Peyer's patch (tissue), 4 donors: ENCODE results near the gene SLC66A2. TPM values are rescaled to one million over a fixed set of nuclear protein-coding genes. Genes with fewer than 3 reads are reported as not detected.
A peak's percentile ranks its signal among the peaks of the same experiment; 100 is the strongest.
"Not testable (repeated sequence)": the region's sequence is repeated elsewhere in the genome, so short reads cannot be mapped to it uniquely, and the experiment has no call there.

Experiments used
- DNase-seq, 3 donors: peaks; one replicate each; pipeline ENCODE4 v3.0.0-alpha.2; 2017 to 2019
- H3K27ac ChIP-seq, 4 donors: fragments of 200-600 bp; sonication (generic); one replicate each; pipeline ENCODE4 v1.5.1; 2016 to 2019
- H3K27me3 ChIP-seq, 2 donors: fragments of 200-600 bp; sonication (generic); one replicate each; pipeline ENCODE4 v1.5.1; 2019
- H3K36me3 ChIP-seq, 3 donors: fragments of 200-600 bp; sonication (generic); one replicate each; pipeline ENCODE4 v1.5.1; 2016 to 2019
- H3K4me1 ChIP-seq, 4 donors: fragments of 200-600 bp; sonication (generic); one replicate each; pipeline ENCODE4 v1.5.1; 2016 to 2019
- H3K4me3 ChIP-seq, 4 donors: fragments of 200-600 bp; sonication (generic); 1 replicate in 3 of 4; 2 replicates in 1 of 4; pipeline ENCODE4 v1.5.1; 2016 to 2019; ENCODE audit warnings: mild to moderate bottlenecking in 1 of 4
- H3K9me3 ChIP-seq, 4 donors: fragments of 200-600 bp; sonication (generic); one replicate each; pipeline ENCODE4 v1.5.1; 2016 to 2019; ENCODE audit warnings: mild to moderate bottlenecking in 1 of 4
- CTCF ChIP-seq, 6 experiments: fragments of 450-650 bp in 4 of 6; fragments of 200-600 bp in 2 of 6; sonication (generic) in 1 of 6; IDR thresholded peaks; one replicate each; pipeline ENCODE4 v1.5.1; 2017 to 2019; ENCODE audit warnings: antibody characterized with exemption in 6 of 6, mild to moderate bottlenecking in 3 of 6, moderate library complexity in 1 of 6
- POLR2A ChIP-seq, 2 donors: fragments of 450-650 bp; IDR thresholded peaks; one replicate each; pipeline ENCODE4 v1.5.1; 2017; ENCODE audit warnings: antibody characterized with exemption in 2 of 2, mild to moderate bottlenecking in 2 of 2, moderate library complexity in 2 of 2
- total RNA-seq, 4 donors: library from RNA; depleted of rRNA; stranded (reverse); fragments of >200 nt; gene quantifications; one replicate each; pipeline ENCODE4 v1.1.0, GENCODE V29; 2016

Gene SLC66A2
- total RNA-seq, 4 donors from 2014 or later: 28.0 to 41.4 (median 34.9) TPM

- no peak overlapping the region for H3K4me3 ChIP-seq
Observed at GRCh38 chr18:79961527-79962291, 10.3 kb upstream of the SLC66A2 start.

DNA sequence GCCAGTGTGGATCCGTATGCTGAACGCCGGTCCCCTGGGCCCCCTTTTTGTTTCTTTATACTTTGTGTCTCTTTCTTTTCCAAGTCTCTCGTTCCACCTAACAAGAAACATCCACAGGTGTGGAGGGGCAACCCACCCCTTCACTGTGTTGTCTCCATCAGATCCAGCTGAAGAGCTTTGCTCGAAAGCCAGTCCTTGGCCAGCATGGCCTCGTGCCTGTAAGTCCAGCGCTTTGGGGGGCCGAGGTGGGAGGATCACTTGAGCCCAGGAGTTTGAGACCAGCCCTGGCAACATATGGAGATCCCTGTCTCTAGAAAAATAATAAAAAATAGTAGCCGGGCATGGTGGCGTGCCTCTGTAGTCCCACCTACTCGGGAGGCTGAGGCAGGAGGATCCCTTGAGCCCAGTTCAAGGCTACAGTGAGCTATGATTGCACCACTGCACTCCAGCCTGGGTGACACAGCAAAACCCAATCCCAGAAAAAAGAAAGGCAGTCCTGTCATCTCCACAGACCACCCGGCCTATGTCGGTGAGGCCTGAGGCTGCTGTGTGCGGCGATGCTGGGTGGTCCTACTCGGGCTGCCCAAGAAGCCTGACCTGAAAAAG lies 9.6 kb upstream of the SLC66A2 start:
- TF ChIP-seq POLR2A (IDR thresholded peaks at IDR 0.05): no peak
- no peak for TF ChIP-seq CTCF (IDR thresholded peaks at IDR 0.05)
- Histone ChIP-seq H3K27me3 (no peaks in the 10 kb centered on the region), H3K9me3 (no peaks in the 10 kb centered on the region), H3K4me1 (peaks cover 0 to 44% (median 12%) of the 10 kb centered on the region in 4 donors), H3K36me3 (no peaks in the 10 kb centered on the region), H3K27ac (no peak overlapping the region), H3K4me3 (no peak overlapping the region)
- DNase-seq: no peak

More at GRCh38 chr18:79961527-79962291, 10.3 kb upstream of the SLC66A2 start:
- TF ChIP-seq POLR2A (IDR thresholded peaks at IDR 0.05) (no peak), CTCF (IDR thresholded peaks at IDR 0.05) (no peak)
- Histone ChIP-seq H3K9me3 (no peaks in the 10 kb centered on the region), H3K36me3 (no peaks in the 10 kb centered on the region), H3K27ac (no peak overlapping the region), H3K27me3 (no peaks in the 10 kb centered on the region), H3K4me1 (peaks cover 0 to 44% (median 12%) of the 10 kb centered on the region in 4 donors)
- no peak for DNase-seq

GRCh38 chr18:79960161-79960801 lies 8.8 kb upstream of the SLC66A2 start:
- H3K36me3 ChIP-seq, H3K4me3 ChIP-seq, H3K27me3 ChIP-seq, DNase-seq, H3K9me3 ChIP-seq: not testable (repeated sequence)
- Histone ChIP-seq H3K27ac (peak overlapping the region in 2 of 4 donors; percentile 57), H3K4me1 (peaks cover 0 to 38% (median 12%) of the 10 kb centered on the region in 4 donors)
- TF ChIP-seq POLR2A (IDR thresholded peaks at IDR 0.05) (peak in 1 of 2 donors; percentile 12), CTCF (IDR thresholded peaks at IDR 0.05) (peak in 3 of 6 experiments; percentile 28 to 42 (median 38))

GRCh38 chr18:79958981-79959380 lies 7.5 kb upstream of the SLC66A2 start:
- Histone ChIP-seq H3K9me3 (no peaks in the 10 kb centered on the region), H3K27ac (no peak overlapping the region), H3K4me3 (no peak overlapping the region), H3K36me3 (no peaks in the 10 kb centered on the region), H3K4me1 (peaks cover 0 to 32% (median 6%) of the 10 kb centered on the region in 4 donors), H3K27me3 (no peaks in the 10 kb centered on the region)
- TF ChIP-seq CTCF (IDR thresholded peaks at IDR 0.05) (no peak), POLR2A (IDR thresholded peaks at IDR 0.05) (no peak)
- no peak for DNase-seq

DNA sequence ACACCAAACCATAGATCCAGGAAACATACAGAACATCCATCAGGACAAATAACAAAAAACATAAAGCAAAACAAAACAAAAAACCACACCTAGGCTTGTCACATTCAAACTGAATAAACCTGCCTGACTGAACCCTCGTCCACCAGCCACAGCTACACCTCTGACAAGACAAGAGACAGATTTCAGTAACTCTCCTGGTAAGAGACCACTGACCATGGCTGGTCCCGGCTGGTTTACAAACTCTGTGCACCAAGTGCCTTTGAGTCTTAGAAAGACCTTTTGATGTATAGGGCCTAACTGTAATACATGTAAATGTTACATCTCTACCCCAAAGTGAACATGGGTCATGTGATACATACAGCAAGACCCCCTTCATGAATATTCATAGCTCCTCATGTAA lies 4.8 kb upstream of the SLC66A2 start:
- Histone ChIP-seq H3K4me3 (no peak overlapping the region), H3K4me1 (peaks cover 0 to 25% (median 3%) of the 10 kb centered on the region in 4 donors), H3K9me3 (no peaks in the 10 kb centered on the region), H3K27ac (no peak overlapping the region), H3K36me3 (no peaks in the 10 kb centered on the region), H3K27me3 (no peaks in the 10 kb centered on the region)
- TF ChIP-seq CTCF (IDR thresholded peaks at IDR 0.05) (no peak), POLR2A (IDR thresholded peaks at IDR 0.05) (no peak)
- DNase-seq: peak in 1 of 3 donors; percentile 13
